Uterus (tissue), 4 donors: ENCODE measurements around the gene UBE3A. TPM values are rescaled to one million over a fixed set of nuclear protein-coding genes. Genes with fewer than 3 reads are reported as not detected.

Source experiments
- DNase-seq, 2 donors: peaks; one replicate each; pipeline ENCODE4 v3.0.0-alpha.2; 2019 to 2020
- H3K27ac ChIP-seq, 2 donors: fragments of 200-600 bp; sonication (generic); 1 replicate in 1 of 2; 2 replicates in 1 of 2; pipeline ENCODE4 v1.5.1; 2016 to 2018
- H3K27me3 ChIP-seq, 2 donors: fragments of 200-600 bp; sonication (generic); one replicate each; pipeline ENCODE4 v1.5.1; 2018 to 2019; ENCODE audit warnings: control low read depth in 1 of 2
- H3K36me3 ChIP-seq, 2 donors: fragments of 200-600 bp; sonication (generic); one replicate each; pipeline ENCODE4 v1.5.1; 2019; ENCODE audit warnings: control low read depth in 1 of 2
- H3K4me1 ChIP-seq, 2 donors: fragments of 200-600 bp; sonication (generic); one replicate each; pipeline ENCODE4 v1.5.1; 2018 to 2019; ENCODE audit warnings: control low read depth in 1 of 2
- H3K4me3 ChIP-seq, 2 donors: fragments of 200-600 bp; sonication (generic); 1 replicate in 1 of 2; 2 replicates in 1 of 2; pipeline ENCODE4 v1.5.1; 2018 to 2019; ENCODE audit warnings: mild to moderate bottlenecking in 1 of 2
- H3K9me3 ChIP-seq, 2 donors: fragments of 200-600 bp; sonication (generic); one replicate each; pipeline ENCODE4 v1.5.1; 2019; ENCODE audit warnings: control low read depth in 1 of 2
- POLR2A ChIP-seq, 2 donors: fragments of 450-650 bp; IDR thresholded peaks; one replicate each; pipeline ENCODE4 v1.6.1; 2016; ENCODE audit warnings: antibody characterized with exemption in 2 of 2, mild to moderate bottlenecking in 1 of 2, moderate library complexity in 1 of 2
- intact Hi-C: fragments of 100-400 bp; cut with DNase I; formaldehyde crosslinking; loops from one replicate; pipeline ENCODE4 v1.15.1; 2023; ENCODE audit warnings: low total_unique reads
- total RNA-seq, 4 donors: library from RNA; depleted of rRNA in 3 of 4; stranded (reverse); fragments of >200 nt in 3 of 4; gene quantifications; one replicate each; pipeline versions ENCODE4 v1.1.0 to v1.2.4, GENCODE V29; 2014 to 2023
- TF ChIP-seq, protein P1 (sequence below), 4 experiments: fragments of 200-600 bp in 2 of 4; fragments of 450-650 bp in 2 of 4; sonication (generic) in 2 of 4; IDR thresholded peaks; one replicate each; pipeline ENCODE4 v1.5.1; 2016 to 2019; ENCODE audit warnings: antibody characterized with exemption in 4 of 4, mild to moderate bottlenecking in 2 of 4, moderate library complexity in 1 of 4
- donor health status: DM: yes; HTN: yes; CAD: no.

Gene UBE3A
- total RNA-seq, 4 donors from 2014 or later: 59.7 to 180 (median 127) TPM

GRCh38 chr15:25441111-25441510 is 2.3 kb upstream of the UBE3A start:
- DNase-seq: no peak
- H3K4me1 ChIP-seq: no peaks in the 10 kb centered on the region
- intact Hi-C loops: no loop called here
- H3K9me3 ChIP-seq: no peaks in the 10 kb centered on the region
- TF ChIP-seq, protein P1, sequence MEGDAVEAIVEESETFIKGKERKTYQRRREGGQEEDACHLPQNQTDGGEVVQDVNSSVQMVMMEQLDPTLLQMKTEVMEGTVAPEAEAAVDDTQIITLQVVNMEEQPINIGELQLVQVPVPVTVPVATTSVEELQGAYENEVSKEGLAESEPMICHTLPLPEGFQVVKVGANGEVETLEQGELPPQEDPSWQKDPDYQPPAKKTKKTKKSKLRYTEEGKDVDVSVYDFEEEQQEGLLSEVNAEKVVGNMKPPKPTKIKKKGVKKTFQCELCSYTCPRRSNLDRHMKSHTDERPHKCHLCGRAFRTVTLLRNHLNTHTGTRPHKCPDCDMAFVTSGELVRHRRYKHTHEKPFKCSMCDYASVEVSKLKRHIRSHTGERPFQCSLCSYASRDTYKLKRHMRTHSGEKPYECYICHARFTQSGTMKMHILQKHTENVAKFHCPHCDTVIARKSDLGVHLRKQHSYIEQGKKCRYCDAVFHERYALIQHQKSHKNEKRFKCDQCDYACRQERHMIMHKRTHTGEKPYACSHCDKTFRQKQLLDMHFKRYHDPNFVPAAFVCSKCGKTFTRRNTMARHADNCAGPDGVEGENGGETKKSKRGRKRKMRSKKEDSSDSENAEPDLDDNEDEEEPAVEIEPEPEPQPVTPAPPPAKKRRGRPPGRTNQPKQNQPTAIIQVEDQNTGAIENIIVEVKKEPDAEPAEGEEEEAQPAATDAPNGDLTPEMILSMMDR (IDR thresholded peaks at IDR 0.05): no peak
- TF ChIP-seq POLR2A (IDR thresholded peaks at IDR 0.05): no peak
- no peaks in the 10 kb centered on the region for H3K27me3 ChIP-seq
- H3K4me3 ChIP-seq: no peak overlapping the region
- H3K27ac ChIP-seq: no peak overlapping the region
- no peaks in the 10 kb centered on the region for H3K36me3 ChIP-seq

- Histone ChIP-seq H3K4me3 (peak overlapping the region; percentile 77 to 93), H3K4me1 (no peaks in the 10 kb centered on the region), H3K27me3 (no peaks in the 10 kb centered on the region), H3K36me3 (no peaks in the 10 kb centered on the region), H3K27ac (peak overlapping the region; percentile 96 to 97), H3K9me3 (no peaks in the 10 kb centered on the region)
- intact Hi-C loops: no loop called here
- no peak for DNase-seq
- TF ChIP-seq POLR2A (IDR thresholded peaks at IDR 0.05): no peak
- TF ChIP-seq, protein P1 (IDR thresholded peaks at IDR 0.05): no peak
Observed at GRCh38 chr15:25439369-25439836, 579 bp upstream of the UBE3A start.

DNA sequence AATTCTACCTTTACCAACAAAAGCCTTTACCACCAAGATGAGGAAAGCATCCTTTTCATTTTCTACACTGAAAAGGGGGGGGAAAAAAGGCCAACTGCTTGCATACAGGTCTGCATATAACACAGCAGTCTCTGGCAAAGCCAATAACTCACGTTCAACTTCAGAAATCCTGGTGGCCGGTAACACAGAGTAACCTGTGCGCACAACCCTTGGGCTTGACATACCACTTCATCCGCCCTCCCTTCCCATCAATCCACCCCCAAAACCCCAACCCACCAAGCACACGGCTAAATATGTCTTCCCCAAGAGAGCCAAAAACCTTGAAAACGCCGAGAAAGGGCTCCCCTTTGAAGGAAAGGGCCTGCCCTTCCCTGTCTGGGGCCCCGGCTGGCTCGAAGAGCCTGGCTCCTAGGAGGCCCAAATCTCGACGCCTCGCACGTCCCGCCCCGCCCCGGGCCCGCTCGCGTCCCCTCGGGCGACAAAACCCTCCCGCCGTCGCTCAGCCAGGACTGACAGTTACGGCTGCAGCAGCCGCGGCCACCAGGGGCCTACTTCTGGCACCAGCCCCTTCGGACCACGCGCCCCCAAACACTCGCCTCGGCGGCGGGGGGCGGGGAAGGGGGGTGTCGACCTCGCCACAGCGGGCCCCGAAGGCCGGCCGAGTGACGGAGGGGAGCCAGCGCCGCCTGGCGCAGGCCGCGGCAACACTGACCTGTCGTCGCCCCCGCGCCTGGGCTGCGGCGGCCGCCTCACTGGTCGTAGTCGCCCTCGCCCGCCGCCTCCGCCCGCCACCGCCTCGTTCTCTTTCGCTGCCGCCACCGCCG is 835 bp downstream of the UBE3A start:
- no peaks in the 10 kb centered on the region for H3K4me1 ChIP-seq
- peak overlapping the region; percentile 96 to 97 for H3K27ac ChIP-seq
- TF ChIP-seq, protein P1 (IDR thresholded peaks at IDR 0.05): peak in 3 of 4 experiments; percentile 4 to 32 (median 11)
- no peak for TF ChIP-seq POLR2A (IDR thresholded peaks at IDR 0.05)
- intact Hi-C loops: no loop called here
- DNase-seq: peak; percentile 28 to 52
- H3K4me3 ChIP-seq: peak overlapping the region; percentile 77 to 93
- H3K36me3 ChIP-seq: no peaks in the 10 kb centered on the region
- H3K27me3 ChIP-seq: no peaks in the 10 kb centered on the region
- H3K9me3 ChIP-seq: no peaks in the 10 kb centered on the region

GRCh38 chr15:25436707-25437106 is 2.1 kb downstream of the UBE3A start:
- peak overlapping the region in 1 of 2 donors; percentile 7 for H3K4me3 ChIP-seq
- TF ChIP-seq POLR2A (IDR thresholded peaks at IDR 0.05): no peak
- TF ChIP-seq, protein P1 (IDR thresholded peaks at IDR 0.05): no peak
- H3K27ac ChIP-seq: no peak overlapping the region
- no peaks in the 10 kb centered on the region for H3K27me3 ChIP-seq
- H3K36me3 ChIP-seq: no peaks in the 10 kb centered on the region
- DNase-seq: no peak
- intact Hi-C loops: no loop called here
- no peaks in the 10 kb centered on the region for H3K9me3 ChIP-seq
- H3K4me1 ChIP-seq: no peaks in the 10 kb centered on the region

DNA sequence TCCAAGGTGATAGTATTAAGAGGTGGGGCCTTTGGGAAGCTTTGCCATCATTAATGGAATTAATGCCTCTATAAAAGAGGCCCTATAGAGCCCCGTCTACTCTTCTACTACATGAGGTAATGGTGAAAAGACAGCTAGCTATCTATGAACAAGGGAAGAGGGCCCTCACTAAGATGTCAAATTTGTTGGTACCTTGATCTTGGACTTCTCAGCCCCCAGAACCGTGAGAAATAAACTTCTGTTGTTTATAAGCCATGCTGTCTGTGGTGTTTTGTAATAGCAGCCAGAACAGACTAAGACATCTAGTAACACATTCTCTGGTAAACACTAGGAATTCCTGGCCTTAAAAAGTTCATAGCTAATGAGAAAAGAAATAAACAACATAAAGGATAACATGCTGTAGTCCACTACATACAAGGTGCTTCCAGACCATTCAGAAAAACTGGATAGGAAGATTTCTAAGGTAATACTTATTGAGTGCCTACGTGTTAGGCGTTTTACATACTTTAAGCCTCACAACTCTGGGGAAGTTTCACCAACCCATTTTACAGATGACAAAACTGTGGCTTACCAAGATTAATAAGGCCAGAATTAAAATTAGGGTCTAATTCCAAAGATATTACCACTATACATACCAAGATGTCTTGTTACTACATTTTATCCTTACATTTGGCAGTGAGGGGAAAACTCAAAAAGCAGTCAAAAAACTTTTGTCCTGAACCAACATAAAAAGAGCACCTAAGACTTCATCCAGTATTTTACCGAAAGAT is 3.2 kb downstream of the UBE3A start:
- no peak overlapping the region for H3K4me3 ChIP-seq
- H3K36me3 ChIP-seq: no peaks in the 10 kb centered on the region
- no peak for DNase-seq
- no peaks in the 10 kb centered on the region for H3K4me1 ChIP-seq
- no peak overlapping the region for H3K27ac ChIP-seq
- no peaks in the 10 kb centered on the region for H3K9me3 ChIP-seq
- intact Hi-C loops: no loop called here
- H3K27me3 ChIP-seq: no peaks in the 10 kb centered on the region
- no peak for TF ChIP-seq POLR2A (IDR thresholded peaks at IDR 0.05)
- TF ChIP-seq, protein P1 (IDR thresholded peaks at IDR 0.05): no peak
